ENCODE measurements around the gene MRPL22. TPM values are rescaled to one million over a fixed set of nuclear protein-coding genes. Genes with fewer than 3 reads are reported as not detected.
"Not testable (repeated sequence)": the region's sequence is repeated elsewhere in the genome, so short reads cannot be mapped to it uniquely, and the experiment has no call there.

Gene MRPL22
- total RNA-seq, 1 donor from 2014 or later, result 41.9 TPM

- peaks cover 86% of the 10 kb centered on the region for H3K36me3 Mint-ChIP-seq (ENCODE audit: low read depth)
- no peak for ATAC-seq (ENCODE audit: low read depth)
- intact Hi-C loops (cut with micrococcal nuclease), result no loop called here
- no peaks in the 10 kb centered on the region for H3K4me1 Mint-ChIP-seq
- DNase-seq, result no peak
- H3K27ac Mint-ChIP-seq, result no peak overlapping the region
- POLR2A ChIA-PET, result interaction anchor here (0.7 kb wide), 1 partner anchor 44 kb away, joined by 3 read pairs; no protein-coding TSS in a partner anchor
- TF ChIP-seq, protein P1, sequence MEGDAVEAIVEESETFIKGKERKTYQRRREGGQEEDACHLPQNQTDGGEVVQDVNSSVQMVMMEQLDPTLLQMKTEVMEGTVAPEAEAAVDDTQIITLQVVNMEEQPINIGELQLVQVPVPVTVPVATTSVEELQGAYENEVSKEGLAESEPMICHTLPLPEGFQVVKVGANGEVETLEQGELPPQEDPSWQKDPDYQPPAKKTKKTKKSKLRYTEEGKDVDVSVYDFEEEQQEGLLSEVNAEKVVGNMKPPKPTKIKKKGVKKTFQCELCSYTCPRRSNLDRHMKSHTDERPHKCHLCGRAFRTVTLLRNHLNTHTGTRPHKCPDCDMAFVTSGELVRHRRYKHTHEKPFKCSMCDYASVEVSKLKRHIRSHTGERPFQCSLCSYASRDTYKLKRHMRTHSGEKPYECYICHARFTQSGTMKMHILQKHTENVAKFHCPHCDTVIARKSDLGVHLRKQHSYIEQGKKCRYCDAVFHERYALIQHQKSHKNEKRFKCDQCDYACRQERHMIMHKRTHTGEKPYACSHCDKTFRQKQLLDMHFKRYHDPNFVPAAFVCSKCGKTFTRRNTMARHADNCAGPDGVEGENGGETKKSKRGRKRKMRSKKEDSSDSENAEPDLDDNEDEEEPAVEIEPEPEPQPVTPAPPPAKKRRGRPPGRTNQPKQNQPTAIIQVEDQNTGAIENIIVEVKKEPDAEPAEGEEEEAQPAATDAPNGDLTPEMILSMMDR (IDR thresholded peaks at IDR 0.05), result no peak
- H3K9me3 Mint-ChIP-seq, result no peaks in the 10 kb centered on the region
- H3K27me3 Mint-ChIP-seq, result no peaks in the 10 kb centered on the region
- H3K4me3 Mint-ChIP-seq, result no peak overlapping the region
- CTCF ChIA-PET, result interaction anchor here (1.4 kb wide), 1 partner anchor 252 kb away, joined by 3 read pairs; no protein-coding TSS in a partner anchor
These were observed 39.0 kb upstream of the MRPL22 start for GRCh38 chr5:154901913-154902312.

DNA sequence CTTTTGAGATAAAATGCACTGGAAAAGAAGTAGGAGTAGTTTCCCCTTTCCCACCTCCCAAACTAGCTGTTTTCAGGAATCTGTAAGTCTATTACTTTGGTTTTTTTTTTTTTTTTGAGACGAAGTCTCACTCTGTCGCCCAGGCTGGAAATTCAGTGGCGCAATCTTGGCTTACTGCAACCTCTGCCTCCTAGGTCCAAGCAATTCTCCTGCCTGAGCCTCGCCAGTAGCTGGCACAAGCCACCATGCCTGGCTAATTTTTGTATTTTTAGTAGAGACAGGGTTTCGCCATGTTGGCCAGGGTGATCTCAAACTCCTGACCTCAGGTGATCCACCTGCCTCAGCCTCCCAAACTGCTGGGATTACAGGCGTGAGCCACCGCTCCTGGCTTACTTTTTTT, 35.3 kb upstream of the MRPL22 start:
- H3K4me3 Mint-ChIP-seq; CTCF ChIA-PET; H3K4me1 Mint-ChIP-seq; POLR2A ChIA-PET; DNase-seq; intact Hi-C loops (cut with micrococcal nuclease); H3K9me3 Mint-ChIP-seq; ATAC-seq (ENCODE audit: low read depth); H3K27ac Mint-ChIP-seq; H3K27me3 Mint-ChIP-seq: not testable (repeated sequence)
- peaks cover 84% of the 10 kb centered on the region for H3K36me3 Mint-ChIP-seq (ENCODE audit: low read depth)

DNA sequence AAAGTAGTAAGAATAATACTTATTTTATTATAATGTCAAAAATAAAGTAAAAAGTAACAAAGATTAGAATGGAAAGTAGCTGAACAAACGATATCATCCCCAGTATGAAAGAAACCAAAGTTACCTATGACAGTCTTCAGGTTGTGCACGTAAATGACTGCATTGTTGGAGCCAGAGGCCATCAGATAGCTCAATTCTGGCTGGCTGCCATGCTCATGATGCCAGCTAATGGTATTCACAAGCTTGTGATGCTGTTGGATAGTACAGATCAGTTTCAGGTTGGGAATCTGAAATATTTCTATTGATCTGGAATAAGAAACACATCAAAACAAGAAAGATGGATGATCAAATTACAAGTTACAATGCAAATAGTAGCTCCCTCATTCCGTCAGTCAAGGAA, 24.0 kb upstream of the MRPL22 start:
- intact Hi-C loops (cut with micrococcal nuclease), result no loop called here
- Mint-ChIP-seq H3K4me3 (no peak overlapping the region), H3K27ac (no peak overlapping the region), H3K36me3 (ENCODE audit: low read depth) (peaks cover 74% of the 10 kb centered on the region), H3K27me3 (no peaks in the 10 kb centered on the region), H3K4me1 (no peaks in the 10 kb centered on the region), H3K9me3 (no peaks in the 10 kb centered on the region)
- ATAC-seq (ENCODE audit: low read depth), result no peak
- DNase-seq, result no peak
- POLR2A ChIA-PET, result interaction anchor here (1.2 kb wide), 1 partner anchor 21 kb away, joined by 3 read pairs; the partner anchor contains the start of gene GEMIN5
- CTCF ChIA-PET, result no interaction called here
- TF ChIP-seq, protein P1 (IDR thresholded peaks at IDR 0.05), result no peak

DNA sequence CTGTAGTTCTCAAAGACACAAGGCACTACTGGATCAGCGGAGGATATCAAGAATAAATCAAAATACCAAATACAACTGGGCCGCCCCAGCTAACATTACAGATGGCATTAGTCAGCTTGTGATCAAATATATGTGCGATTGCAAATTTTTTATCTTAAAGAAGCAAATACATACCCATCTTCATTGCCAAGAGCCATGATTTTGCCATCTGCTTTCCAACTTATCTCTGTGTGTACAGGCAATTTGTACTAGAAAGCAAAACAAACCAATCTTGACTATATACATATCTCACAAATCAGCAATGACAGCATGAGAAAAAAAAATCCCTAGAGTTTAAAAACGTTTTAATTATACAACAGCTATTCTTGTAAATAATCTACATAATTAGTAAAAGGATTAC, 23.1 kb upstream of the MRPL22 start:
- no peaks in the 10 kb centered on the region for H3K27me3 Mint-ChIP-seq
- H3K27ac Mint-ChIP-seq, result no peak overlapping the region
- peaks cover 66% of the 10 kb centered on the region for H3K36me3 Mint-ChIP-seq (ENCODE audit: low read depth)
- no peak for DNase-seq
- no peaks in the 10 kb centered on the region for H3K9me3 Mint-ChIP-seq
- ATAC-seq (ENCODE audit: low read depth), result no peak
- no peak overlapping the region for H3K4me3 Mint-ChIP-seq
- CTCF ChIA-PET, result interaction anchor here (0.6 to 0.7 kb wide), 2 partner anchors 9 to 35 kb away, joined by 3 read pairs; no protein-coding TSS in a partner anchor
- POLR2A ChIA-PET, result interaction anchor here (0.5 to 1.2 kb wide), 2 partner anchors 20 to 266 kb away, joined by 3 to 4 read pairs; partner anchors contain the start of gene GEMIN5
- intact Hi-C loops (cut with micrococcal nuclease), result no loop called here
- H3K4me1 Mint-ChIP-seq, result no peaks in the 10 kb centered on the region
- TF ChIP-seq, protein P1 (IDR thresholded peaks at IDR 0.05), result no peak

DNA sequence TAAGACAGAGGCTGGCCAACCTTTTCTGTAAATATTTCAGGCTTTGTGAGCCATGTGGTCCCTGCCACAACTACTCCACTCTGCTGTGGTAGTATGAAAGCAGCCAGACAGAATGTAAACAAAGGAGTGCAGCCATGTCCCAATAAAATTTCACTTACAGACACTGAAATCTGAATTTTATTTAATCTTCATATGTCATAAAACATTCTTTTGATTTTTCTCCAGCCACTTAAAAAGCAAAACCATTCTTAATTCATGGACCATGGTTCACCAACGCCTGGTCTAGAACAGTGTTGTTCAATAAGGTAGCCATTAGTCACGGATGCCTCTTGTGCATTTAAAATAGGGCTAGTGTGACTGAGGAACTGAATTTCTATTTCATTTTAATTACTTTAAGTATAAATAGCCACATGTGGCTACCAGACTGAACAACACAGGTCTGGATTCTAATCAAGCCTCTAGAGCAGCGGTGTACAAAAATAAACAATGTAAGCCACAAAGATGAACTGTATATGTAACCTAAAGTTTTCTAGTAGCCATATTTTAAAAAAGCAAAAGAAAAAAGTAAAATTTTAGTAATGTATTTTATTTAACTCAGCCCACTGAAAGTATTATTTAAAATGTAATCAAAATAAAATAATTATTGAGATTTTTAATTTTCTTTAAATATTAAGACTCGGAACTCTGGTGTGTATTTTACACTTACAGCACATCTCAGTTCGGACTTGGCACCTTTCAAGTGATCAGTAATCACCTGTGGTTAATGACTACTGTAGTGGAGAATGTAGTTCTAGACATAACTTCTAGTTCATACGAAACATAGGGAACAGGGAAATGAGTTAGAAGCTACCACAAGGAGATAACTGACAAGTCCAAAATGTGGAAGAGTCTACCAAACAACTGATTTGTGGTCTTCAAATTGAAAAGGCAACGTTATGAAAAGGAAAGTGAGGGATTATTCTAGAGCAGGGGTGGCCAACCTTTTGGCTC, 17.1 kb upstream of the MRPL22 start:
- no peak overlapping the region for H3K4me3 Mint-ChIP-seq
- no peak for DNase-seq
- H3K27ac Mint-ChIP-seq, result no peak overlapping the region
- ChIA-PET POLR2A (no interaction called here), CTCF (no interaction called here)
- no peaks in the 10 kb centered on the region for H3K4me1 Mint-ChIP-seq
- TF ChIP-seq, protein P1 (IDR thresholded peaks at IDR 0.05), result no peak
- intact Hi-C loops (cut with micrococcal nuclease), result no loop called here
- H3K9me3 Mint-ChIP-seq, result no peaks in the 10 kb centered on the region
- H3K36me3 Mint-ChIP-seq (ENCODE audit: low read depth), result peaks cover 76% of the 10 kb centered on the region
- no peak for ATAC-seq (ENCODE audit: low read depth)
- H3K27me3 Mint-ChIP-seq, result no peaks in the 10 kb centered on the region
